ENCODE results near the gene NUP210. TPM values are rescaled to one million over a fixed set of nuclear protein-coding genes. Genes with fewer than 3 reads are reported as not detected.

The NUP210 gene
- total RNA-seq, 1 experiment from 2014 or later = 0.05 TPM

- Histone ChIP-seq H3K4me1 (replicated peaks) (no peaks in the 10 kb centered on the region), H3K9me3 (replicated peaks) (no peaks in the 10 kb centered on the region), H3K36me3 (no peaks in the 10 kb centered on the region), H3K27me3 (replicated peaks) (0 out of 2 replicates have a peak, but pooled peaks cover 2% of the 10 kb centered on the region), H3K4me3 (no peak overlapping the region), H3K27ac (no peak overlapping the region)
- no peak for DNase-seq (ENCODE audit: low read depth in 1 of 2, low spot score in 2 of 2)
Observed at GRCh38 chr3:13338231-13338630, 81.9 kb downstream of the NUP210 start.

GRCh38 chr3:13336592-13336991, 83.5 kb downstream of the NUP210 start:
- H3K27ac ChIP-seq = no peak overlapping the region
- peaks cover 2% of the 10 kb centered on the region; the same call in 1 of the 2 replicates for H3K27me3 ChIP-seq (replicated peaks)
- H3K9me3 ChIP-seq (replicated peaks) = no peaks in the 10 kb centered on the region
- no peaks in the 10 kb centered on the region for H3K36me3 ChIP-seq
- DNase-seq (ENCODE audit: low read depth in 1 of 2, low spot score in 2 of 2) = no peak
- H3K4me3 ChIP-seq = no peak overlapping the region
- no peaks in the 10 kb centered on the region for H3K4me1 ChIP-seq (replicated peaks)

GRCh38 chr3:13335503-13335902, 84.6 kb downstream of the NUP210 start:
- H3K36me3 ChIP-seq = no peaks in the 10 kb centered on the region
- no peak for DNase-seq (ENCODE audit: low read depth in 1 of 2, low spot score in 2 of 2)
- H3K27me3 ChIP-seq (replicated peaks) = peaks cover 7% of the 10 kb centered on the region; the same call in 1 of the 2 replicates
- no peak overlapping the region for H3K4me3 ChIP-seq
- H3K27ac ChIP-seq = no peak overlapping the region
- no peaks in the 10 kb centered on the region for H3K4me1 ChIP-seq (replicated peaks)
- H3K9me3 ChIP-seq (replicated peaks) = no peaks in the 10 kb centered on the region

- Histone ChIP-seq H3K27ac (no peak overlapping the region), H3K36me3 (no peaks in the 10 kb centered on the region), H3K4me3 (no peak overlapping the region), H3K9me3 (replicated peaks) (no peaks in the 10 kb centered on the region), H3K27me3 (replicated peaks) (peaks cover 7% of the 10 kb centered on the region; the same call in 1 of the 2 replicates), H3K4me1 (replicated peaks) (no peaks in the 10 kb centered on the region)
- DNase-seq (ENCODE audit: low read depth in 1 of 2, low spot score in 2 of 2) = no peak
Observed at GRCh38 chr3:13335059-13335458, 85.1 kb downstream of the NUP210 start.

GRCh38 chr3:13333236-13333897, 86.8 kb downstream of the NUP210 start:
- Histone ChIP-seq H3K36me3 (no peaks in the 10 kb centered on the region), H3K27me3 (replicated peaks) (peaks cover 7% of the 10 kb centered on the region; the same call in 1 of the 2 replicates), H3K4me3 (no peak overlapping the region), H3K4me1 (replicated peaks) (no peaks in the 10 kb centered on the region), H3K27ac (no peak overlapping the region), H3K9me3 (replicated peaks) (no peaks in the 10 kb centered on the region)
- no peak for DNase-seq (ENCODE audit: low read depth in 1 of 2, low spot score in 2 of 2)

- no peaks in the 10 kb centered on the region for H3K9me3 ChIP-seq (replicated peaks)
Observed at GRCh38 chr3:13332740-13333139, 87.4 kb downstream of the NUP210 start.

GRCh38 chr3:13332158-13332557, 88.0 kb downstream of the NUP210 start:
- no peak for DNase-seq (ENCODE audit: low read depth in 1 of 2, low spot score in 2 of 2)
- Histone ChIP-seq H3K4me1 (replicated peaks) (no peaks in the 10 kb centered on the region), H3K27ac (no peak overlapping the region), H3K27me3 (replicated peaks) (peaks cover 7% of the 10 kb centered on the region; the same call in 1 of the 2 replicates), H3K36me3 (no peaks in the 10 kb centered on the region), H3K9me3 (replicated peaks) (no peaks in the 10 kb centered on the region), H3K4me3 (no peak overlapping the region)

More at GRCh38 chr3:13332740-13333139, 87.4 kb downstream of the NUP210 start:
- no peak overlapping the region for H3K4me3 ChIP-seq
- no peaks in the 10 kb centered on the region for H3K36me3 ChIP-seq
- H3K27me3 ChIP-seq (replicated peaks) = peaks cover 7% of the 10 kb centered on the region; the same call in 1 of the 2 replicates
- no peak for DNase-seq (ENCODE audit: low read depth in 1 of 2, low spot score in 2 of 2)
- no peaks in the 10 kb centered on the region for H3K4me1 ChIP-seq (replicated peaks)
- H3K27ac ChIP-seq = no peak overlapping the region

GRCh38 chr3:13329746-13330145, 90.4 kb downstream of the NUP210 start:
- no peak overlapping the region for H3K4me3 ChIP-seq
- no peaks in the 10 kb centered on the region for H3K9me3 ChIP-seq (replicated peaks)
- H3K36me3 ChIP-seq = no peaks in the 10 kb centered on the region
- peaks cover 10% of the 10 kb centered on the region; the same call in 1 of the 2 replicates for H3K27me3 ChIP-seq (replicated peaks)
- no peak overlapping the region for H3K27ac ChIP-seq
- DNase-seq (ENCODE audit: low read depth in 1 of 2, low spot score in 2 of 2) = no peak
- no peaks in the 10 kb centered on the region for H3K4me1 ChIP-seq (replicated peaks)

- no peak for DNase-seq (ENCODE audit: low read depth in 1 of 2, low spot score in 2 of 2)
- Histone ChIP-seq H3K4me1 (replicated peaks) (no peaks in the 10 kb centered on the region), H3K4me3 (no peak overlapping the region), H3K9me3 (replicated peaks) (no peaks in the 10 kb centered on the region), H3K27me3 (replicated peaks) (0 out of 2 replicates have a peak, but pooled peaks cover 5% of the 10 kb centered on the region), H3K27ac (no peak overlapping the region), H3K36me3 (no peaks in the 10 kb centered on the region)
Observed at GRCh38 chr3:13325892-13326443, 94.2 kb downstream of the NUP210 start.

- DNase-seq (ENCODE audit: low read depth in 1 of 2, low spot score in 2 of 2) = no peak
- Histone ChIP-seq H3K36me3 (no peaks in the 10 kb centered on the region), H3K27me3 (replicated peaks) (0 out of 2 replicates have a peak, but pooled peaks cover 2% of the 10 kb centered on the region), H3K4me1 (replicated peaks) (no peaks in the 10 kb centered on the region), H3K4me3 (no peak overlapping the region), H3K27ac (no peak overlapping the region), H3K9me3 (replicated peaks) (no peaks in the 10 kb centered on the region)
Observed at GRCh38 chr3:13324835-13325501, 95.2 kb downstream of the NUP210 start.

GRCh38 chr3:13323822-13324221, 96.3 kb downstream of the NUP210 start:
- H3K36me3 ChIP-seq = no peaks in the 10 kb centered on the region

GRCh38 chr3:13322324-13322723, 97.8 kb downstream of the NUP210 start:
- Histone ChIP-seq H3K27ac (no peak overlapping the region), H3K4me1 (replicated peaks) (no peaks in the 10 kb centered on the region), H3K4me3 (no peak overlapping the region), H3K27me3 (replicated peaks) (0 out of 2 replicates have a peak, but pooled peaks cover 2% of the 10 kb centered on the region), H3K36me3 (no peaks in the 10 kb centered on the region), H3K9me3 (replicated peaks) (no peaks in the 10 kb centered on the region)
- no peak for DNase-seq (ENCODE audit: low read depth in 1 of 2, low spot score in 2 of 2)

More at GRCh38 chr3:13323822-13324221, 96.3 kb downstream of the NUP210 start:
- no peak for DNase-seq (ENCODE audit: low read depth in 1 of 2, low spot score in 2 of 2)
- Histone ChIP-seq H3K27me3 (replicated peaks) (0 out of 2 replicates have a peak, but pooled peaks cover 2% of the 10 kb centered on the region), H3K4me1 (replicated peaks) (no peaks in the 10 kb centered on the region), H3K27ac (no peak overlapping the region), H3K9me3 (replicated peaks) (no peaks in the 10 kb centered on the region), H3K4me3 (no peak overlapping the region)

GRCh38 chr3:13319564-13320220, 100.4 kb downstream of the NUP210 start:
- H3K36me3 ChIP-seq = no peaks in the 10 kb centered on the region
- H3K4me3 ChIP-seq = no peak overlapping the region
- no peaks in the 10 kb centered on the region for H3K4me1 ChIP-seq (replicated peaks)
- H3K9me3 ChIP-seq (replicated peaks) = no peaks in the 10 kb centered on the region
- H3K27ac ChIP-seq = no peak overlapping the region
- no peaks in the 10 kb centered on the region for H3K27me3 ChIP-seq (replicated peaks)
- DNase-seq (ENCODE audit: low read depth in 1 of 2, low spot score in 2 of 2) = no peak
